ENCODE results near the gene FGF8.
"Not testable (repeated sequence)": the region's sequence is repeated elsewhere in the genome, so short reads cannot be mapped to it uniquely, and the experiment has no call there.

The FGF8 gene

DNA sequence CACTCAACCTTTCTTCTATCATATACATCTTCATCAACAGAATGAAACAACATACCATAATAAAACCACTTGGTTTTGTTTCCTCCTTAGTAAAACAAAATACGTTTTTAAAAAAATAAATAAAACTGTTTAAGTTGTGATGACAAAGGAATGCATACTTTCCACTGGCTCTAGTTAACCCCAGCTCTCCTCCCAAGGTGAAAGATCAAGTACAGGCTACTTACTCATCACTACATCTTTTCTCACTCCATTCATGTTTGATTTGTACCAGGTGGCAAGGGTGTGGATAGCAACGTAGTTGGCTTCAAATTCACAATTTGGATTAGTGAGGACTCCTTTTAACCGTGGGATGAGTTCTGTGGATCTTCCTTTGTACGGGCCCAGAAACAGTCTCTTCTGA lies 27.6 kb upstream of the FGF8 start:
- Histone ChIP-seq H3K4me3 (ENCODE audit: low read depth, low read length) (no peak overlapping the region), H3K9me3 (ENCODE audit: control insufficient read depth, insufficient read depth, low read length) (no peaks in the 10 kb centered on the region), H3K4me1 (ENCODE audit: control insufficient read depth, insufficient read depth, low read length) (no peaks in the 10 kb centered on the region), H3K36me3 (ENCODE audit: control insufficient read depth, insufficient read depth, low read length) (peaks cover 54% of the 10 kb centered on the region), H3K9ac (ENCODE audit: low read depth, low read length) (no peak overlapping the region), H3K27me3 (ENCODE audit: control insufficient read depth, insufficient read depth, low read length) (no peaks in the 10 kb centered on the region)

DNA sequence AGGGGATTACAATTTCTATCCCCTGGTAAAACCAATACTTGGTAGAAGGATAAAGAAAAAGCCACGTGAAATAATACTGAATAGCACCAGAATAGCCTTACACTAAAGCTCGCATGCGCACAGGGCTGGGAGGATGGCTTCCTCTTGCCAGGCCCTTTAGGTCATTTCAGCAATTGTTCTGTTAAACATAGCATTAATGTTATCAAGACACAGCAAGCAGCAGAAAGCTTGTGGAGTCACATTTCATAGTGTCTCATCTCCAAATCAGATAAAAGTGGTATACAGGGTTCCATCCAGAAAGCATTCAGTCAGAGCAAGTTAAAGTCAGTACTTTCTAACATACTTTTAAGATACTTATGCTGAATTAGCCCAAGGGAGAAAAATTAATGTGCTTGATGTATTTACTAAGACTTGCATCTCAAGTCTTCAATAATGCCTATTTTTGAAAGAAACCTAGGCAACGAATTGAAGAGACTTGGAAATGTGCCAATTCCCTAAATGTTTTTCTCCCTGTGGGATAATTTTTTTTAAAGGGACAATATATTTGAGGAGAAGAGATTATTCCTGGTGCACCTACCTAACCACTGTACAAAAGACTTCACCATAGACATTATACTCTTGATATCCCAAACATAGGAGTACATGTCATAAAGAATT lies 21.6 kb upstream of the FGF8 start:
- H3K27me3 ChIP-seq (ENCODE audit: control insufficient read depth, insufficient read depth, low read length), result no peaks in the 10 kb centered on the region
- peaks cover 54% of the 10 kb centered on the region for H3K36me3 ChIP-seq (ENCODE audit: control insufficient read depth, insufficient read depth, low read length)

DNA sequence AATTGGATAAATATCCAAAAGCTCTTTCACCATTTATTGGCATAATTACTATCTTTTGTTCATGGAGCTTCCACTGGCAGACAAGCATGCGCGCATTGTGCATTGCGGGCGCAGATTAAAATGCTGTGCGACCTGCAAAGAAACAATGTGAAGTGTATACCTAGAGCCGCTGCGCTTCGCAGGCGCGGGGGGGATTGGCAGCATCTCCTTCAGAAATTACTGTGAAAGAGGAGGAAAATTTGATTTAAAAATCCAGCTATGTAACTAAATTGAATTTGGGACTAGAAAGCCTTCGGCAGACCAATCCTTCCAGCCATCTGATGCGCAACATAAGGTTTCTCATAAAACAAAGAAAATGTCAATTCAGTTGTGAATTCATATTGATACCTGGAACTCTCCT lies 17.6 kb upstream of the FGF8 start:
- Histone ChIP-seq H3K36me3 (ENCODE audit: control insufficient read depth, insufficient read depth, low read length) (peaks cover 36% of the 10 kb centered on the region), H3K27me3 (ENCODE audit: control insufficient read depth, insufficient read depth, low read length) (no peaks in the 10 kb centered on the region), H3K4me3 (ENCODE audit: low read depth, low read length) (no peak overlapping the region), H3K9me3 (ENCODE audit: control insufficient read depth, insufficient read depth, low read length) (no peaks in the 10 kb centered on the region), H3K4me1 (ENCODE audit: control insufficient read depth, insufficient read depth, low read length) (no peaks in the 10 kb centered on the region), H3K9ac (ENCODE audit: low read depth, low read length) (no peak overlapping the region)

More for the DNA sequence above, 21.6 kb upstream of the FGF8 start:
- Histone ChIP-seq H3K9ac (ENCODE audit: low read depth, low read length) (no peak overlapping the region), H3K4me1 (ENCODE audit: control insufficient read depth, insufficient read depth, low read length) (no peaks in the 10 kb centered on the region), H3K9me3 (ENCODE audit: control insufficient read depth, insufficient read depth, low read length) (no peaks in the 10 kb centered on the region), H3K4me3 (ENCODE audit: low read depth, low read length) (no peak overlapping the region)

DNA sequence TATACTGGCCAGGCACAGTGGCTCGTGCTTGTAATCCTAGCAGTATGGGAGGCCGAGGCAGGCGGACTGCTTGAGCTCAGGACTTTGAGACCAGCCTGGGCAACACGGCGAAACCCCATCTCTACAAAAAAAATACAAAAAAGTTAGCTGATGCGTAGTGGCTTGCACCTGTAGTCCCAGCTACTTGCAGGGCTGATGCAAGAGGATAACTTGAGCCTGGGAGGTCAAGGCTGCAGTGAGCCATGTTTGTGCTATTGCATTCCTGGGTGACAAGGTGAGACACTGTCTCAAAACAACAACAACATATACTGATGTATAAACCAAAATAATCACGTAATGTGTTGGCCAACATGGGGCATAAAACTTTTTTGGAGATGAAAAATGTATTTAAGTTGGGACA lies 13.8 kb upstream of the FGF8 start:
- Histone ChIP-seq H3K4me1 (ENCODE audit: control insufficient read depth, insufficient read depth, low read length) (no peaks in the 10 kb centered on the region), H3K36me3 (ENCODE audit: control insufficient read depth, insufficient read depth, low read length) (peaks cover 42% of the 10 kb centered on the region), H3K9me3 (ENCODE audit: control insufficient read depth, insufficient read depth, low read length) (no peaks in the 10 kb centered on the region), H3K27me3 (ENCODE audit: control insufficient read depth, insufficient read depth, low read length) (no peaks in the 10 kb centered on the region), H3K4me3 (ENCODE audit: low read depth, low read length) (no peak overlapping the region), H3K9ac (ENCODE audit: low read depth, low read length) (no peak overlapping the region)

DNA sequence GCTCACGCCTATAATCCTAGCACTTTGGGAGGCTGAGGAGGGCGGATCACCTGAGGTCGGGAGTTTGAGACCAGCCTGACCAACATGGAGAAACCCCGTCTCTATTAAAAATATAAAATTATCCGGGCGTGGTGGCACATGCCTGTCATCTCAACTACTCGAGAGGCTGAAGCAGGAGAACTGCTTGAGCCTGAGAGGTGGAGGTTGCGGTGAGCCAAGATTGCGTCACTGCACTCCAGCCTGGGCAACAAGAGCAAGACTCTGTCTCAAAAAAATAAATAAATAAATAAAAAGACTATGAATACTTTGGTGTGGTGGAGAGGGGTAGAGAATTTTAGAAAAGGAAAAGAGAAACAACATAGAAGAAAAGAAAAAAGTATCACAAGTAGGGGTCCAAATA lies 13.3 kb upstream of the FGF8 start:
- H3K4me3 ChIP-seq (ENCODE audit: low read depth, low read length); H3K9ac ChIP-seq (ENCODE audit: low read depth, low read length); H3K9me3 ChIP-seq (ENCODE audit: control insufficient read depth, insufficient read depth, low read length); H3K27me3 ChIP-seq (ENCODE audit: control insufficient read depth, insufficient read depth, low read length); H3K4me1 ChIP-seq (ENCODE audit: control insufficient read depth, insufficient read depth, low read length): not testable (repeated sequence)
- peaks cover 42% of the 10 kb centered on the region for H3K36me3 ChIP-seq (ENCODE audit: control insufficient read depth, insufficient read depth, low read length)

DNA sequence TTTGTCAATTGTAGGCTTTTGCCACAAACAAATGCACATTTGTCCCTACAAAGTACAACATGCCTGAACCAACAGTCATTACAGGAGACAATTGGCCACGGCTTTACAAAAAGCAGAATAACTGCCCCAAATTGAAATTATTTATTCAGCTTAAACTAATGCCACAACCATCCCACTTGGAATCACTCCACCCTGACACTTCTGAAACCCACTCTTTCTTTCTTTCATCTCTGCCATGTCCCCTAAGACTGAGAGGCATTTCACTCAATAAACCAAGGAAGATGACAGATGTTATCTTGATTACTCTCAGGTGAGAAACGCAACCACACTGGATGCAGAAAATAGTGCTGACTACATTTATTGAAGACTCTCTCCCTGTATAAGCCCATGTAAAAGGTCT lies 9.9 kb upstream of the FGF8 start:
- Histone ChIP-seq H3K4me1 (ENCODE audit: control insufficient read depth, insufficient read depth, low read length) (no peaks in the 10 kb centered on the region), H3K4me3 (ENCODE audit: low read depth, low read length) (no peak overlapping the region), H3K27me3 (ENCODE audit: control insufficient read depth, insufficient read depth, low read length) (no peaks in the 10 kb centered on the region), H3K9me3 (ENCODE audit: control insufficient read depth, insufficient read depth, low read length) (no peaks in the 10 kb centered on the region), H3K36me3 (ENCODE audit: control insufficient read depth, insufficient read depth, low read length) (peaks cover 31% of the 10 kb centered on the region), H3K9ac (ENCODE audit: low read depth, low read length) (no peak overlapping the region)

DNA sequence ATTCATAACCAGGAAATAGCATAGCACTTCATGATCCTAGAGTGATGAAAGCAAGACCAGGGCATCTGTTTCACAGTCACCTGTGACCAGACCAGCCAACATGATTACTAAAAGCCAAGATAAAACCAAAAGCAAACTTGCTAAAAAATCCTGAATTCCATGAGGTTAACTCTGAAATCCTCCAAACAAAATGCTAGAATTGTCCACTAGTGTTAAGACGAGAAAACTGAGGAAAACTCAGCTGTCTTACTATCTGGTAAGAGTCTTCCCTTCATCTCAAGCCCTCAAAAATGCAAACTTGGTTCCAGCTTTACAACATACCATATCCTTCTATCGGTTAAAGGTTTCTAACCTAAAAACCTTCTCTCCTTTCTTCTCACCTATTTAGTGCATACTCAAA lies 8.6 kb upstream of the FGF8 start:
- peaks cover 30% of the 10 kb centered on the region for H3K36me3 ChIP-seq (ENCODE audit: control insufficient read depth, insufficient read depth, low read length)
- H3K9me3 ChIP-seq (ENCODE audit: control insufficient read depth, insufficient read depth, low read length), result no peaks in the 10 kb centered on the region

DNA sequence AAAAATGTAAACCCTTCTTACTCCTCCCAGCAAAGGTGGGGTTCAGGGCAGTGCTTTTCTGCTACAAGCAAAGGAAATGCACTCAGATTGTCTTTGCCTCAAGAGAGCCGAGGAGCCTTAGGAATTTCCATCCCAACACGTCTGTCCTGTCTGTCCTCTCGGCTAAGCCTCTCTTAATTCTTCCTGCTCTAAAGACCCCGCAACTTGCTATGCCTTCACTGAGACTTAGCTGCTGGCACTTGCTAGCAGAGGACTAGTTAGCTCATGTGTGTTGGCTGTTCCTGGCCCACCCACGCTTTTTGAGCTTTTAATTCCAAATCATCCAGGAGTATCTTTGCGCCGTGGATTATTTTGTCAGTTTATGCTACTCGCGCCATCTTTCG lies 7.8 kb upstream of the FGF8 start:
- peak overlapping the region; percentile 94 for H3K9ac ChIP-seq (ENCODE audit: low read depth, low read length)
- peaks cover 4% of the 10 kb centered on the region for H3K27me3 ChIP-seq (ENCODE audit: control insufficient read depth, insufficient read depth, low read length)
- peaks cover 7% of the 10 kb centered on the region for H3K4me1 ChIP-seq (ENCODE audit: control insufficient read depth, insufficient read depth, low read length)
- H3K9me3 ChIP-seq (ENCODE audit: control insufficient read depth, insufficient read depth, low read length), result no peaks in the 10 kb centered on the region
- H3K4me3 ChIP-seq (ENCODE audit: low read depth, low read length), result peak overlapping the region; percentile 91
- H3K36me3 ChIP-seq (ENCODE audit: control insufficient read depth, insufficient read depth, low read length), result peaks cover 30% of the 10 kb centered on the region

More for the DNA sequence above, 8.6 kb upstream of the FGF8 start:
- Histone ChIP-seq H3K9ac (ENCODE audit: low read depth, low read length) (no peak overlapping the region), H3K27me3 (ENCODE audit: control insufficient read depth, insufficient read depth, low read length) (peaks cover 4% of the 10 kb centered on the region), H3K4me1 (ENCODE audit: control insufficient read depth, insufficient read depth, low read length) (peaks cover 7% of the 10 kb centered on the region), H3K4me3 (ENCODE audit: low read depth, low read length) (no peak overlapping the region)

DNA sequence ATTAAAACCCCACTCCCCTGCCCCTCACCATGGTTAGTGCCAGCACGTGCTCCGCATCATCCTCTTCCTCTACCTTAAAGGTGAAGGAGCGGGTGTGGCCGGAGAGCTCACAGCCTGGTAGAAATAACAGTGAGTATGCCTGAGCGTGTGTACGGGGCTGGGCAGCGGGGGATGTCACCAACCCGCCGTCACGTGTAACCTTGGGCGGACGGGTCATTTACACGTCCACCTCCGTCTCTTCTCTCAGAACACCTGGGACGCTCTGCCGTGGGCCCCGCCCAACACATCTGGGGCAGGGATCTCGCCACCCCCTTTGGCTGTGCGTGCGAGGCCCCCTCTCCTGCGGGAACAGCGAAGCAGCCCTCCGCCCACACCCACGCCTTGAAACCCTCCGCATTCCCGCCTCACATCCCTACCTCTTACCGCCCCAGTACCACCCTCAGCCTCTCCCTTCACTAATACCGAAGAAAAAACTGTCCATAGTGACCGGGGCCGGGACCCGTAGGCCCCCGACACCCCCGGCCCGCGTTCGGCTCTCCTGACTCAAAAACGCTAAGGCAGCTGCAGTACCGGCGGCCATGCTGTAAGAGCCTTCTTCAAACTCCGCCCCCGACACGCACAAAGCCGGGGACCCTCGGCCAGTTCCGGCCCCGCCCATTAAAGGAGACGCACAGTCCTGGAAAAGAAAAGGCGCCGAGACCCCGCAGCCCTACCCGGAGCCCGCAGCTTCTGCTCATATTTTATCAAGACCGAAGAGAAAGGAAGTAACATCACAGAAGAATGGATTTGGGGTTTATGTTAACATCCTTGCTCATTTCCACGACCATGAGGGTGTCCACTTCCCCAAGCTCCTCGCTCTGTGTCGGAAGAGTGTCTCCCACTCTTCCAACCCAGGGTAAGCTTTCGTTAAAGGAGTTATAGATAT lies 7.2 kb upstream of the FGF8 start, which contains the start of gene NPM3:
Gene NPM3 (minus strand): TSS at position 636 of the 925 bp plus-strand sequence. CDS start 56 bp downstream, at position 580.
- peak within 1 kb of the TSS; percentile 91 for H3K4me3 ChIP-seq (ENCODE audit: low read depth, low read length)
- H3K9ac ChIP-seq (ENCODE audit: low read depth, low read length), result peak within 1 kb of the TSS; percentile 94
- peaks cover 30% of the 10 kb centered on the region for H3K36me3 ChIP-seq (ENCODE audit: control insufficient read depth, insufficient read depth, low read length)
- peaks cover 7% of the 10 kb centered on the region for H3K27me3 ChIP-seq (ENCODE audit: control insufficient read depth, insufficient read depth, low read length)
- peaks cover 10% of the 10 kb centered on the region for H3K4me1 ChIP-seq (ENCODE audit: control insufficient read depth, insufficient read depth, low read length)
- no peaks in the 10 kb centered on the region for H3K9me3 ChIP-seq (ENCODE audit: control insufficient read depth, insufficient read depth, low read length)

DNA sequence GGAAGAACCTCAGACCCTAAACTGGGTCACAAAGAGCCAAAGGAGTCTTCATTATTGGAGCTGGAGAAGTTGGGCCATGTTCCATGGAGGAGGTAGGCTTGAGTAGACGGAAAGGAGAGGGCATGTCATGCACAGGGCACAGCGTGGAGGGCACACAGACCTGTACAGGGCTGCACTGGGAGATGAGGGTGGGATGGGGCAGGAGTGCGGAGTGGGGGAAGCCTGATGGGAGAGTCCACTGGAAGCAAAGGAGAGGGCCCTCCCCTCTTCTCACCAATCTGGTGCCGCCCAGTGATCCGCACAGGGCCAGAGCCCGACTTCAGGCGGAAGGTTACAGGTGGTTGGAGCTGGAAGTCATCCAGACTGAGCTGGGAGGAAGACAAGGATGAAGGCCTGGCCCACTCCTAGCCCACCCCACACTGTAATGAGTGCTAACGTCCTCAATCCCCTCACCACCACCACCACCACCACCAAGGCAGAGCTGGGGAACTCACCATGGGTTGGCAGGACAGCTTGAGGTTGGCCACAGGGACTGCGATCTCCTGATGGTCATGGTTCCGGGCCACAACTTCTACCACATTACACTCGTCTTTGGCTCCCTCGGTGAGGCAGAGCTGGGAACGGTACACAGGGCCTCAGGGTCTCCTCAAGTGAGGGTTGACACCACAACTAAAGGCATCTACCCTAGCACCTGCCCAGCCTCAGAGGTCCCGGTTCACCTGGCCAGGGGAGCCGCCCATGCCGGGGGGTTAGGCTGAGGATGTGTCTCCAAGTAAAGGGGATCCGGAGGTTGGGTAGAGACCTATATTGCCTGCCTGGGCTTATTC lies 6.3 kb upstream of the FGF8 start:
- Histone ChIP-seq H3K4me3 (ENCODE audit: low read depth, low read length) (peak overlapping the region; percentile 91), H3K9me3 (ENCODE audit: control insufficient read depth, insufficient read depth, low read length) (no peaks in the 10 kb centered on the region), H3K4me1 (ENCODE audit: control insufficient read depth, insufficient read depth, low read length) (peaks cover 10% of the 10 kb centered on the region), H3K27me3 (ENCODE audit: control insufficient read depth, insufficient read depth, low read length) (peaks cover 16% of the 10 kb centered on the region), H3K9ac (ENCODE audit: low read depth, low read length) (peak overlapping the region; percentile 94), H3K36me3 (ENCODE audit: control insufficient read depth, insufficient read depth, low read length) (peaks cover 25% of the 10 kb centered on the region)

DNA sequence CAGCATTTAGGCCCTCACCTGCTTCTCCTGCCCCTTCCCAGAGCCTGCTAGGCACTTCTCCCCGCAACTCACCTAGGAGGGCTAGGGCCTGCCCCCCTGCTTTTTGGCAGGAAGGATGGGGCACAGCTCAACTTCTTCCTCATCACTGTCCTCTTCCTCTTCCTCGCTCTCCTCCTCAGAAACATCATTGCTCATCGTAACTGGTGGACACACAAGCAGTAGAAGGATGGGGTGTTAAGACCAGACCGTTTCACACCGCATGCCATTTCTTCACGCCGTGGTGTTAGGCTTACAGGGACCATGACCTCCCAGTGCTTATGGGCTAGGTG lies 5.7 kb upstream of the FGF8 start:
- Histone ChIP-seq H3K9me3 (ENCODE audit: control insufficient read depth, insufficient read depth, low read length) (no peaks in the 10 kb centered on the region), H3K4me1 (ENCODE audit: control insufficient read depth, insufficient read depth, low read length) (peaks cover 10% of the 10 kb centered on the region), H3K36me3 (ENCODE audit: control insufficient read depth, insufficient read depth, low read length) (peaks cover 20% of the 10 kb centered on the region), H3K4me3 (ENCODE audit: low read depth, low read length) (peak overlapping the region; percentile 91), H3K27me3 (ENCODE audit: control insufficient read depth, insufficient read depth, low read length) (peaks cover 21% of the 10 kb centered on the region), H3K9ac (ENCODE audit: low read depth, low read length) (no peak overlapping the region)
